DMS 273 (cell line): ENCODE data around the gene DNHD1.

Source experiments
- DNase-seq: peaks from one replicate; lab custom pipeline; 2025; ENCODE audit not compliant: unreplicated experiment; lab: John Stamatoyannopoulos, UW

DNHD1 gene

DNA sequence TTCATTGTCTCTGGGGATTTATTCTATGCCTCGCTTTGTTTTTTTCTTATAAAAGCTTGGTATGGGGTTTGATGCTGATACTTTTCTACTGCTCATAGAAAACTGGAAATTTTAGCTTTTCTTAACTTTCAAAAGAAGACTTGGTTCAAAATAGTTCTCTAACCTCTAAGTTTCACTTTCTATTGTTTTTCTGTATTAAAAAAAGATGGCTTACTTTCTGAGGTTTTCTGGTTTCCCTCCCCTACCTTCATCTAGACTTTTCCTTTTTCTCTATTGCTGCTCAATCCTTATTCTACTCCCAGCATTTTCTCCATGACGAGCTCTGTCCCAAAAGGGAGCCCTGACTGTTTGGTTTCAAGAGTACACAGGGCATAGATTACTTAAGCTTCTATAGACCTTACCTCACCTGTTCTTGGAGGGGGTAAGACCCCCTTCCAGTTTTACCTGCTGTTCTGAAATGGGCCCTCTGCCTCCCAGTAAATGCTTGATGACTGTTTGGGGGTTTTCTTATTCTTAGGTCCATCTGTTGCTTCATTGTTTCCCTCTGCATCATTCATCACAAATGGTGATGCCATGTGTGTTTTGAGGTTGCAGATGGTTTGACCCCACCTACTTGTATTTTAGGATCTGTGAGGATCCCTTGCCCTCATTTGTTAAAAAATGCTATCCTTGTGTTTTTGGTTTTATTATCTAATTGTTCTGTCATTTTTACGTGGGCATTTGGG is 29.5 kb downstream of the DNHD1 start:
- DNase-seq: peak; percentile 3

DNA sequence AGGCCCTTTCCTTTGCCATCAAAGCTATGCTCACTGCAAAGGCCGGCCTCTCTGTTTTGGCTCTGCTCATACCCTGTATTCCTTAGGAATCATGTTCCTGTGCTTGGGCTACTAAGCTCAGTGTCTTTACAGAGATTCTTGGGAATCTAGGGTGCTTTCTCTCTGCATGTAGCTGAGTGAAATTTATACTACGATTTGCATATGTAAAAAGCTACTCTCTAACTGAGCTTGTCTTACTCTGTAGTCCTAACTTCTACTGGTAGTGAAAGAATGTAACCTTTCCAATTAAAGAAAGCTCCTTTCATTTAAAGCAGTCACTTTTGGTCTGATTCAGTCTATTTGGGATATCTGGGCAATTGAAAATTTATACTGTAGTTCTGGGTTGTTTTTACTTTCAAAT is 32.2 kb downstream of the DNHD1 start:
- no peak for DNase-seq

DNA sequence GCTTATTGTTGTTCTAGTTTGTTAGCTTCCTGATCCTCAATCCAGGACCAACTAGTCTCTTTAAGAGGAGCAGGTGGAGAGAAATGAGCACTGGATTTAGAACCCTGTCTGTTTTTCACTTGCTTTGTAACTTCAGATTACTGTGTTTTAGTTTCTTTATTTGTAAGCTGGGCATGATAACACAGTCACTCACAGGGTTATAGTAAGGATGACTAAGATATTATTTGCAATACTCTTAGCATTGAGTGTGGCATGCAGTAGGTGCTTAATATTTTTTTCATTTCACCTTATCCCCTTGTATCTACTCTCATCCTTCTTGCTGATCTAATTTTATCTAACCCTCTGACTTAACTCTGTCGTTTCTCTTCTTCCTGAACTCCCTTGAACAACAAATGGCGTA is 33.8 kb downstream of the DNHD1 start:
- DNase-seq: no peak

DNA sequence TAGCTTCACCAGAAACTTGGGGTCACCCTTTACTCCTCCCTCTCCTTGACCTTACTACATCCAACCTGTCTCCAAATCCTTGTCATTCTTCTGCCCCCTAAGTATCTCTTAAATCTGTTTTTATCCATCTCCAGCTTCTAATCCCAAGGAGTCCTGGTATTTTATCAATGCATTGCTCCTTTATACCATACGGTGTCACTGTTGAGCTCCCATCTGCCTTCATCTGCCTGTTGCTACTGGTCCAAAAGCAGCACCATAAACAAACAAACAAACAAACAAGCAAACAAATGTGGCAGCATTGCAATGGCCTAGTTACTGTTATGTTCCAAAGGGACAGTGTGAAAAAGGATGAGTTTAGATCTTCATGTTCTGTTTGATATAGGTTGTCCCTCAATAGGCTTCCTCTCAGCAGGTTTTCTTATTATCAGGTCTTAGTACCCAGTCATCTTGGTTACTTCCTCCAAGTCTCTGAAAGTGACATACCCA is 34.2 kb downstream of the DNHD1 start:
- DNase-seq: peak; percentile 42

DNA sequence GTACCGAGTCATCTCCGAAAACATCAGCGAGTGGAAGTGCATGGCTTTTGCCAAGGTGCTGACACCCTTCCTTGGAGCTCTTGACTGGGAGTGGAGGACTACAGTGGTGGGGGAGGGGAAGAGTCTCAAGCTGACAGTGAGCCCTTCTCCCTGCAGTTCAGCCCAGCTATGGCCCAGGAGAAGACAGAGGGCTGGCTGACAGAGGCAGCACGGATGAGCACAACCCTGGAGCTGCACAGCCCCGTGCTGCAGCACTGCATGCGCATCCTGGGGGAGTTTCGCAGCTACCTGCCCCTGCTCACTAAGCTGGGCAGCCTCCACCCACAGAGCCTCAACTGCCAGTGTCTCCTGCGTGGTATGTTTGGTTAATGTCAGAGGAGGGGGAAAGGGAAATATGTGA is 41.4 kb downstream of the DNHD1 start:
- DNase-seq: no peak

DNA sequence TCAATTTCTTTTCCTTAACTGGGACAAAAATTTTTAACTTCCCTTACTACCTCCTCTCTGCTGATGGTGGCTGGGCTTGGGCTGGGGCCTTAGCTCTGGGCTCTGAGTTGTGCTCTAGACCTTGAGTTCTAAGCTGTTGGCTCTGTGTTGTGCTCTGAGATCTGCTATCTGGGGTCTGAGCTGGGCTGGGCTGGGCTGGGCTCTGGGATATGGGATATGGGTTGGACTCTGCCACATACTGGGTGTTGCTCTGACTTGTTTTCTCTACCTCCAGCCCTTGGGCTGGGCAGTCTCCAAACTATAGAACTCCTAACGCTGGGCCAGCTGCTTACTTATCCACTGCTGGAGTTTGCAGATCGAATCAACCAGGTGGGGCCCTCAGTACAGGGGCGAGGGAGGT is 41.9 kb downstream of the DNHD1 start:
- DNase-seq: no peak

DNA sequence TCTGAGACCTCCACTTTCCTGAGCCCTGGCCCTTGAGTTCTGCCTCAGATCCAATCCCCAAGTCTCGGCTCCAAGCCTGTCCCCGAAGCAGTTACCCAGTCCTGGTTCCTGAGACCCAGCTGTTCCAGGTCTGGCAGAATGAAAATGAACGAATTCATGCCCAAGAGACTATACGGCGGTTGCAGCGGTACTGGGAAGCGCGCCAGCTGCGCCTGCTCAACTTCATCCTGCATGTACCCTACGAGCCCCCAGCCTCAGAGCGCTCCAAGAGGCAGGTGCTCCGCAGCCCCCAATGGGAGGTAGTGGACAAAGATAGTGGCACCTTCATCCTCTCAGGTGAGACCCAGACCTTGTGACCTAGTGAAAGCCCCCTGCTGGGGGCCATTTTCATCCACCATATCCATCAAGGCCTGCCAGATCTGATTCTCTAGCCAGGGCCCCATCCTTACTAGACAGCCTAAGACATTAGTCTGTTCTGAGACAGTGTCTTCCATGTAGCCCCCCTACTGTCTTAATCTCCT is 42.7 kb downstream of the DNHD1 start:
- DNase-seq: no peak

DNA sequence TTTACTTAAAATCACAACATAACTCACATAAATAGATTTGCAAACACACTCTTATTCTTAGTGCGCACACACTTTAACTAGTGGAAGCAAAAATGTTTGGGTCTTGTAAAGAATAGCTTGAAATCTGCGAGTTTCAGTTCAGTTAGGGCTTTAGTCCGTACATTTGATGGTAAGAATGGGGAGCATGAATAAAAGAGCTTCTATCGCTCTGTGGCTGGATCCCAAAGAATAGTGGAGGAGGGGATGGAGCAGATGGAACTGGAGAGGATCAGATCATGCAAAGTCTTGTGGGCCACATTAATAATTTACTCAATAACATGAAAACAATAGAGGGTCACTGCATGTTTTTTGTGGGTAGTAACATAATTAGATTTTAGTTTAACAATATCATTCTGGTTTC is 44.3 kb downstream of the DNHD1 start:
- DNase-seq: no peak

DNA sequence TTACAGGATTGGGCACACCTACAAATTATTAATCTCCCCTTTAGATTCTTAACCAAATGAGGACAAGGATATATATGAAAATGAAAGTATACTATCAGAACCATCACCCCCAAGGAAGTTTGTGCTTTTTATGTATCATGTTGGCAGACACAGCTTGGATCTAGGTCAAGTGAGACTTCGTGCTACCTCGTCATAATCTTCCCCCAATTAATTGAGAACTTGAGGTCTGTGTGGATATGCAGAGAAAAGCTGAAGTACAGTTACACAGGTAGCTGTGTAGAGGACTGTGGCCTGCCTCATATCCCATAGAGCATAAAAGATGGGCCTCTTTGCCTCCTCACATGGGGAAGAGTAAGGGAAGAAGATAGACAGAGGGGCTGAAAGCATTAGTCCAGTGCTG is 45.6 kb downstream of the DNHD1 start:
- DNase-seq: no peak

DNA sequence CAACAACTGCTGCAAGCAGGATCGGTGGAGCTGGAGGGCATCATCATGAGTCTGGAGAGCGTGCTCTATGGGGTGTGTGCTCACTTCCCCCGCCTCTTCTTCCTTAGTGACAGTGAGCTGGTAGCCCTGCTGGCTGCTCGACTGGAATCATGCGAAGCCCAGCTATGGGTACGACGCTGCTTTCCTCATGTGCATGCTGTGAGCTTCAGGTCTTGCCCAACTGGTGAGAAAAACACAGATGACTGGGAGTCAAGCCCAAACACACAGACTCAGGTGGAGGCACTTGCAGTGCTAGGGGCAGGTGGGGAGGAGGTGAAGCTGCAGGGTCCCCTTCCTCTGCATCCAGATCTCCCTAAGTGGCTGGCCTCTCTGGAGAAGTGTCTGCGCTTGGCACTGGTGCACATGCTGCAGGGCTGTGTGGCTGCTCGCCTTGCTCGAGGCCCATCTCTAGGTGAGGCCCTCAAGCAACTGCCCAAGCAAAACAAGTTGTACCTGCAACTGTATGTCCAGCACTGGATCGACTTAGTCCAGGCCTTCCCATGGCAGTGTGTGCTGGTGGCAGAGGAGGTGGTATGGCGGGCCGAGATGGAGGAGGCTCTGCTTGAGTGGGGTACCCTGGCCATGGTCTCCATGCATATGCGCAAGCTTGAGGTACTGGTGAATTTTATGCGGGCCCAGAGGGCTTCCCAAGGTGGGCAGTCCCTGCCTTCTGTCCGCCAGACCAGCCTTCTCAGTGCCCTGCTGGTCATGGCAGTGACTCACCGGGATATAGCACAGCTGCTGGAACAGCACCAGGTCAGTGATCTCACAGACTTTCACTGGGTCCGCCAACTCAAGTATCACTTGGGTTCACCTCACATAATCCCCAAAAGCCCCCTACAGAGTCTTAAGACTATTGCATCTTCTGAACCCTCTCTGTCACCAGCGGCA is 48.1 kb downstream of the DNHD1 start:
- DNase-seq: no peak

DNA sequence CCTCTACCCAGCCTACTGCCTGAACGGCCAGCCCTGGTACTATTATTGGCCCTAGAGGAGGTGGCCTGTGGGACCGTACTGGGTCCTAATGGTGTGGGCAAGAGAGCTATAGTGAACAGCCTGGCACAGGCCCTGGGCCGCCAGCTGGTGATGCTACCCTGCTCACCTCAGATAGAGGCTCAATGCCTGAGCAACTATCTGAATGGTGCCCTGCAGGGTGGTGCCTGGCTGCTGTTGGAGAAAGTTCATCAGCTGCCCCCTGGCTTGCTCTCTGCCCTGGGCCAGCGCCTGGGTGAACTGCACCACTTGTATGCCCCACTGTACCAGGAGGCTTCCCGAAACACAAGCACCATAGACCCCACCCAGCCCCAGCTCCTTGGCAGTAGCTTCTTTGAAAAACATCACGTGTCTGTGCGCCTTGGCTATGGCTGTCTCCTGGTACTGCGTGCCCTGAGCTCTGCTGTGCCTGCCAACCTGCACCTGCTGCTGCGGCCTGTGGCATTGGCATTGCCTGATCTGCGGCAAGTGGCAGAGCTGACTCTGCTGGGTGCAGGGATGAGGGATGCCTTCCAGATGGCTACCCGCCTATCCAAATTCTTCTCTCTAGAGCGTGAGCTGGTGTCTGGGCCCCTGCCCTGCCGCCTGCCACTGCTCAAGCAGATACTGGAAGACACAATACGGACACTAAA is 49.0 kb downstream of the DNHD1 start:
- DNase-seq: no peak

DNA sequence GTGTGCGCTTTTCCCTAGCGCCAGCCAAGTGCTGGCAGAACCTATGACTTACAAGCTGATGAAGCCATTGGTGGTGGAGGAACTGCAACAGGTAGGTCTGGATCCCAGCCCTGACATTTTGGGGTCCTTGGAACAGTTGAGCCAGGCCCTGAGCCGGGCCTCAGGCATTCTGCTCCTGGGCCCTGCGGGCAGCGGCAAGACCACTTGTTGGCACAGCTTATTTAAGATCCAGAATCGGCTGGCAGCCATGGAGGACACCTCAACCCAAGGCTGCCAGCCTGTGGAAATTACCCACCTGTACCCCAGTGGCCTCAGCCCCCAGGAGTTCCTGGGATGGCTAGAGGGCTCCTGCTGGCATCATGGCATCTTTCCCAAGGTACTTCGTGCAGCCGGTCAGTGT is 49.7 kb downstream of the DNHD1 start:
- DNase-seq: no peak

DNA sequence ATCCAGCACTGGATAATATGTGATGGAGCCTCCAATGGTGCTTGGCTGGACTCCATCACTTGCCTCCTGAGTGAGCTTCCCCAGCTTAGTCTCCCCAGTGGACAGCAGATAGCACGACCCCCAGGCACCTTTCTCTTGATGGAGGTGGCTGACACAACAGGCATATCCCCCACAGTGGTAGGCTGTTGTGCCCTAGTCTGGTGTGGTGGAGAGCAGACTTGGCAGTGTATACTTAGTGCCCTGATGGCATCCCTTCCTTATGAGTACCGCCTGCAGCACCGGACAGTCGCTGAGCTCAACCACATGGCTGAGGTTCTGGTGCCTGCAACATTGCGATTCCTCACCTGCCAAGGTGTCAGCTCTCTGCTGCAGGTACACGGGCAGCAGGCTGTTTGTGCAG is 50.1 kb downstream of the DNHD1 start:
- DNase-seq: no peak

DNA sequence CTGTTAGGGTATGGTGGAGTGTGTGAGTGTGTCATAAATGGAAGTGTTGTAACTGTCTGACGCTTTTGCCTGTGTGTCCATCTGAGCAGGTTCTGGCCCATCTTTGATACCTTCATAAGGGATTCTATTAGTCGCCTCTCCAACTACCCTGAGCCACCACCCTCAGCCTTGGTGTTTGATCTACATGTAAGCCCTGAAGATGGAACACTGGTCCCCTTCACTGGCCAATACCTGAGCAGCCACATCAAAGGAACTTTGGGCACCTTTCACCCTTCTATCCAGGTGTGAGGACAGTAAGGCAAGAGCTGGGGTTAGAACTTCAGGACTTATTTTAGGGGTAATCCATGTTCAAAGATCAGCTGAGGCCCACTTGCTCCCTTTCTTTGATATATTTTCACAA is 51.0 kb downstream of the DNHD1 start:
- DNase-seq: no peak

DNA sequence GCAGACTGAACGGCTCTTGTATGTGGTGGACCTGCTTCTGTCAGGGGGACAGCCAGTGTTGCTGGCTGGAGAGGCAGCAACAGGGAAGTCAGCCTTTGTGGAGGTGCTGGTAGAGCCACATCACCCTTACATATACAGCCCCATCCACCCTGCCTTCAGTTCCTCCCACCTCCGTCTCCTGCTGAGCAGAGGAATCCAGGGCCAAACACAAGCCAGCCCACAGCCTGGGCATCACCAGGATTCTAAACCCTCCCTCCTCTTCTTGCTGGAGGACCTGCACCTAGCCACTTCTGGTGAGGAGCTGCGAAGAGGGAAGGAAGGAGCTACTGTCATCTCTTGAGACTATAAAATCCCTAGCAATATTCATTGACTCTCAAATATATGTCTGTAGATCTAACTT is 51.6 kb downstream of the DNHD1 start:
- no peak for DNase-seq

DNA sequence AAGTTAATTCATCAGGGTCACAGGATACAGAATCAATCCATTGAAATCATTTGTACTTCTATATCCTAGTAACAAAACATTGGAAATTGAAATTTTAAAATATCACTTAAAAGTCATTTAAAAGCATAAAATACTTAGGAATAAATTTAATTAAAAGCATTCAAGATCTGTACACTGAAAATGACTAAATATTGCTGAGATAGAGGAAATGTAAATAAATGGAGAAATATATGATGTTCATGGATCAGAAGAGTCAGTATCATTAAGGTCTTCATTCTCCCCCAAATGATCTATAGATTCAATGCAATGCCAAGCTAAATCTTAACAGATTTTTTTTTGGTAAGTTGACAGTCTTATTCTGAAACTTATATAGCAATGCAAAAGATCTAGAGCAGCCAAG is 56.6 kb downstream of the DNHD1 start:
- no peak for DNase-seq

DNA sequence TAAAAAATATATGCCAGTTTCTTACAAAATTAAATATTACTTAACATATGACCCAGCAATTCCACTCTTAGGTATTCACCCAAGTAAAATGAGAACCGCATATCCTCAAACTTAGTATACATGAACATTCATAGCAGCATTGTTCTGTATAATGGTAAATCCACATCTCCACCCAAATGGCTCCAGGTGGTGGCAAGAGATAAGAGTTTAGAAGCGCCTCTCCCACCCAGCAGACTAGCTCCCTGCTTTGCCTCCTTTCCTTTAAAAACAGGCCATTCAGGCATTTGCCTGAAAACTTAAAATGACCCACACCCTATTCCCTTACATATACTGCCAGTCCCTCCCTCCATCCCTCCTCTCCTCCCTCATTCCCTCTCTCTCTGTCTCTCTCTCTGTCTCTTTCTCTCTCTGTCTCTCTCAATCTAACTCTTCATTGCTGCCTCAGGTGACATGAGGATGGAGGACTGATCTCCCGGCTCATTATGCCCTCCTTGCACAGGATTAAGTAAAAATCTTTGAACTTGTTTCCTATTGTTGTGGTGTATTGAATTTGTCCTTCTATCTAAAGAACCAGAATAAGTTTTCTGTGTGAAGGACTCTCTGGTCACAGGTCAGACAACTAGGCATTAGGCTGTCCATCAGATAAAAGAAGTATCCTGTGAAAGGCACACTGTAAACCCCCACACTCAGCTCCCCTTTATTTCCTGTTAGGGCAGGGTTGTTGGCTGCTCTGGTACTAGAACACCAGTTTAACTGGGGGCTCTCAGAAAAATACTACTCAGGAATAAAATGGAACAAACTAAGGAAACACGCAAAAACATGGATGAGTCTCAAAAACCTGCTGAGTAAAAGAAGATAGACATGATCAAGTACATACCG is 58.0 kb downstream of the DNHD1 start:
- no peak for DNase-seq

DNA sequence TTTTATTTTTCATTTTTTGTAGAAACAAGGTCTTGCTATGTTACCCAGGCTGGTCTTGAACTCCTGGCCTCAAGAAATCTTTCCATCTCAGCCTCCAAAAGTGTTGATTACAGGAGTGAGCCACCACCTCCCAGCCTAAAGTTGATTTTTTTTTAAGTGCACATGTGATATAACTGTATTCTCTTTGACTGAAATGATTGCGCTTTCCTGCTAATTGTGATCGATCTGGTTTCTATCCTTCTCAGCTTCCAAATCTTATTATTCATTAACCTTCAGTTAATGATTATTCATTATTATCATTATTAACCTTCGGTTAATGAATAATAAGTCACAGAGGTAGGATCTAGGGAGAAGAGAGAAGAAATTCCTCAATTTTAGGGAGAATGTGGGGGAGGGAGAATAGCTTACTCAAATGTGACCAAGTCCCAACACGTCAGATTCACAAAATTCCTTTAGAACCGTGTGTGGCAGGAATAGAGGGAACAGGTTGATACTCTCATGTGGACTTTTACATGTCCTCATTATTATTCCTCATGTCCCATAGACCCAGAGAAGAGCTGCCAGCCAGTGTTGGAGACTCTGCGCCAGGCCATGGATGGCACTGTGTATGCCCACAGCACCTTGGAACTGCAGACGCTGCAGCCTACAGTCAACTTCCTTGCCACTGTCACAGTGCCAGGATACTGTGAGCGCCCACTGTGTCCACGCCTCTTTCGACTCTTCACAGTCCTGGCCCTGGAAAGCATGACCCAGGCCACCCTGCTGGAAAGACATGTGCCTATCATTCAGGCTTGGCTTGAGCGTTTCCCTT is 59.3 kb downstream of the DNHD1 start:
- DNase-seq: no peak

DNA sequence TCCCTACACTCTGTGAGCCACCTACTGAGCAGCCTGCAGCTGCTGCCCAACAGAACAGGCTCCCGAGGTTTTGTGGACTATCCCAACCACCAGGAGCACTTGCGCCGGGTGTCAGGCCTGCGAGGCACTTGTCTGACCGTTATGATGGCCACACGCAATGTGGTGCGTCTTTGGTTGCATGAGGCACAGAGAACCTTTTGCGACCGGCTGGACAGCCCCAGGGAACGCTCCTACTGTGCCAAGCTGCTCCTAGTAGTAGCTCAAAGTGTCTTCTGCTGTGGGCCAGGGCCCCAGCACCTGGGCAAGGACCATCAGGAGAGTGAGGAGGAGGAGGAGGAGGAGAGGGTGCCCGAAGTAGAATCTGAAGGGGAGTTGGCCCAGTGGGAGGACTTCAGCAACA is 60.0 kb downstream of the DNHD1 start:
- no peak for DNase-seq
